HG03378 (cell line): ENCODE measurements around the gene SLC25A11.
A peak's percentile ranks its signal among the peaks of the same experiment; 100 is the strongest.

Experiments used
- ATAC-seq: cut with Tn5 transposase; IDR thresholded peaks from one replicate; pipeline ENCODE4 v1.9.1; 2021; ENCODE audit warnings: mild to moderate bottlenecking, moderate library complexity; ENCODE audit not compliant: unreplicated experiment

The SLC25A11 gene

DNA sequence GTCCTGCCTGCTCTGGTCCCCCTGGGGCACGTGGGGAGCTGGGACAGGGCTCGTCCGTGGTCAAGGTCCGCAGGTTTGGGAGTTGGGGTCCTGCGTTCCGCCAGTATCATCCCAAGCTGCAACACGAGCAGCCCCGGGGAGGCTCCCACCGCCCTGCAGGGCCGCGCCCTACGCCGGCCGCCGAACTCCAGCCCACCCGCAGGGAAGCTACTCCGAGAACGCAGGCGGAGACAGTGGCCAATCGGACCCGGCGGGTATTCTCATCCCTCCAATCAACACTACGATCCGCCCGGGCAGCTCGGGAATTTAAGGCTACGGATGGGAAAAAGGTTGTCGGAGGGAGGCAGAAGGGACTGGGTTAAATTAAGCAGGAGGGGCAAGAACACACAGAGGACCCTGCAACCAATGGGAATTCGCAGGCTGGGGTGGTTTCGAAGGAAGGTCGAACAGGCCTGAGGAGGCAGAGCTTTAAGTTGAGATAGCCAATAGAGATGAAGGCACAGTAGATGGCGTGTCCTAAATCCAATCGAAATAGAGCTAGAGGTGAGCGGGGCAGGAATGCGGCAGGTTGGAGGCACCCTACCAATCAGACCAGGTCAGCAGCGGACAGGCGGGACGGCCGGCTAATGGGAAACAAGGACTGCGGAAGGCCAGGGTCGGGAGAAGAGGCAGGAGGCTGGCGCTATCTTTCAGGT, 27.1 kb upstream of the SLC25A11 start:
- peak; percentile 78 for ATAC-seq

DNA sequence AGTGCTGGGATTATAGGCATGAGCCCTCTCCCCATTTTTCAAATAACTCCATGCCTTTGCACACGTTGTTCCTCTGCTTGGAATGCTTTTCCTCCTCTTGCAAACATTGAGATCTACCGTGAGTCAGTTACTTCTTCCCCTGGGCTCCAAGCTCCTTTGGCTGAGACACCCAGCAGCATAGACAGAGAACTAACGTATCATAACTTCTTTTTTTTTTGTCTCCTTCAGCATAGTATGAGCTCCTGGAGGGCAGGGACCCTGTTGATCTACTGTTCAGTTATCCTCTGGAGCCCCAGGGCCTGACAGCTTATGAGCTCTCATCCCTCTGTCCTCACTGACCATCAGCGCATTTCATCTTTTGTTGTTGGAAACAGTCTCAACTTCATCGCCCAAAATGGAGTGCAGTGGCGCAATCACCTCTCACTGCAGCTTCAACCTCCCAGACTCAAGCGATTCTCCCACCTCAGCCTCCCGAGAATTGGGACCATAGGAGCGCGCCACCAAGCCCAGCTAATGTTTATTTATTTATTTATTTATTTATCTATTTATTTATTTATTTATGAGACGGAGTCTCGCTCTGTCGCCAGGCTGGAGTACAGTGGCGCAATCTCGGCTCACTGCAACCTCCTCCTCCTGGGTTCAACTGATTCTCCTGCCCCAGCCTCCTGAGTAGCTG, 25.6 kb upstream of the SLC25A11 start:
- ATAC-seq, result no peak

GRCh38 chr17:4960279-4960922, 20.6 kb upstream of the SLC25A11 start:
- no peak for ATAC-seq

DNA sequence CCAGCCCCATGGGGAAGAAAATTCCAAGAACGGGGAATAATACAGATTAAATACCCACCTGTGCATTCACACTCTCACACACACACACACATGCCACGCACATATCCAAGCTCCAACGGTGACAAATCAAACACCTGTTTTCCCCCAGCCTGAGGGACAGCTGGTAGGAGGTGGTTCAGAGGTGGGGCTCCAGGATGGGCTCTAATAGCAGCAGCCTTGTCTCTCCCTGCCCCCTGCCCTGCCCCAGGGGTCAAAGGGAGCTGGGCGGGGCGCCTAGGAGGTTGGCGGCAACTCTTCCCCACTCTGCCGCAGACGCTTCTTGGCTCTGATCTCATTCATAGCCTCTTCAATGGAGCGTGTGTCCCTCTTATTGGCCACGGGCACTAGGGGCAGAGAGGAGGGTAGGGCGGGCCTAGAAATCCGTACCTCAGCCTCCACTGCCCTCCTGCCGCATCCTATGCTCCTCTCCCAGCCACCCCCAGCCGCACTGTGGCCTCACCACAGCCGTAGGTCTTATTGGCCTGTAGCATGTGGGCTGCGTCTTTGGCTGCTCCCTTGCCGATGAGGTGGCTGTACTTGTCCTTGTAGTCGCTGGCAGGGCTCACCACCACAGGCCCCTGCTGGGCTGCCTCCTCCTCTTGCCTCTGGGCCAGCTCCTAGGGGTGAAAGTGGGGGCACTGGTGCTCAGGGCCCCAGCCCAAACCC, 19.6 kb upstream of the SLC25A11 start:
- no peak for ATAC-seq

GRCh38 chr17:4958102-4958501, 18.3 kb upstream of the SLC25A11 start:
- ATAC-seq, result no peak

DNA sequence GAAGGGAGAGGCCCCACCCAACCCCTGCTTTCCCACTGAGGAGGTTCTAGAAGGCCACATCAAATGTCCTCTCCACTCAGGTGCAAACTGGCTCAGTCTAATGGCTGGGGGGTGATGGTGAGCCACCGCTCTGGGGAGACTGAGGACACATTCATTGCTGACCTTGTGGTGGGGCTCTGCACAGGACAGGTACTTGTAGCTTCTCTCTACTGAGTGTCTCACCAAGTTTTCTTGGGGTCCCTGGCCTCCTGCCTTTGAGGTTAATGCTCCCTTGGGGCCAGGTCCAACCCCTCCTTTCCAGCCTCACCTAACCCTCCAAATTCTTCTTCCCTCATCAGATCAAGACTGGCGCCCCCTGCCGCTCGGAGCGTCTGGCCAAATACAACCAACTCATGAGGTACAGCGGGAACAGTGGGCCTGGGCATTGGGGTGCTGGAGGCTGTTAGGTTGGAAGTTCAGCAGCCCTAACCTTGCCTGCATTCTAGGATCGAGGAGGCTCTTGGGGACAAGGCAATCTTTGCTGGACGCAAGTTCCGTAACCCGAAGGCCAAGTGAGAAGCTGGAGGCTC, 16.7 kb upstream of the SLC25A11 start:
- no peak for ATAC-seq

DNA sequence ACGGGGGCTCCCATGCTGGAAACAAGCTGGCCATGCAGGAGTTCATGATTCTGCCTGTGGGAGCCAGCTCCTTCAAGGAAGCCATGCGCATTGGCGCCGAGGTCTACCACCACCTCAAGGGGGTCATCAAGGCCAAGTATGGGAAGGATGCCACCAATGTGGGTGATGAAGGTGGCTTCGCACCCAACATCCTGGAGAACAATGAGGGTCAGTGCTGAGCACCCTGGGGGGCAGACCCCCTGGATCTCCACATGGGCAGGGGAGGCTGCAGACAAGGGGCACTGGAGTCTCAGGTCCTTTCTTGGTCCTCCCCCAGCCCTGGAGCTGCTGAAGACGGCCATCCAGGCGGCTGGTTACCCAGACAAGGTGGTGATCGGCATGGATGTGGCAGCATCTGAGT, 15.2 kb upstream of the SLC25A11 start:
- ATAC-seq, result no peak

DNA sequence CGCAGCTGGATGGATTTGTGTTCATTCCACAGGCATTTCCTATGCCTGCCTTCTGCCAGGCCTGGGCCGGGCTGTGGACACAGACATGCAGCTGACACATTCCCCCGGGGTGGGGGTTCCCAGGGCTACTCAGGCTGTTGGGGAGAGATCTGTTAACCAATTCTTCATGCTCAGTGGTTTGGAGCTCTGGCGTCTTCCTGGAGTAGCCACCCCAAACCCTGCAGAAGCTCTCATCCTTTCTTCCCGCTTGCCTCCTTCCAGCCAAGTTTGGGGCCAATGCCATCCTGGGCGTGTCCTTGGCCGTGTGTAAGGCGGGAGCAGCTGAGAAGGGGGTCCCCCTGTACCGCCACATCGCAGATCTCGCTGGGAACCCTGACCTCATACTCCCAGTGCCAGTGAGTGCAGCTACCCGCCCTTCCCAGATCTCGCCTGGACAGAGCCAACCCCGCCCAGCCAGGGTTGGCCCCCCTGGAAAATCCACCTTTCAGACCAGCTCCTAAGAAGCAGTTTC, 13.7 kb upstream of the SLC25A11 start:
- no peak for ATAC-seq

- no peak for ATAC-seq
Measured at GRCh38 chr17:4951486-4951885, 11.6 kb upstream of the SLC25A11 start.

GRCh38 chr17:4950746-4951204, 10.9 kb upstream of the SLC25A11 start, which contains the start of gene ENO3:
Gene ENO3 (plus strand): TSS chr17:4951119. CDS start chr17:4951830, 711 bp downstream.
- no peak for ATAC-seq

DNA sequence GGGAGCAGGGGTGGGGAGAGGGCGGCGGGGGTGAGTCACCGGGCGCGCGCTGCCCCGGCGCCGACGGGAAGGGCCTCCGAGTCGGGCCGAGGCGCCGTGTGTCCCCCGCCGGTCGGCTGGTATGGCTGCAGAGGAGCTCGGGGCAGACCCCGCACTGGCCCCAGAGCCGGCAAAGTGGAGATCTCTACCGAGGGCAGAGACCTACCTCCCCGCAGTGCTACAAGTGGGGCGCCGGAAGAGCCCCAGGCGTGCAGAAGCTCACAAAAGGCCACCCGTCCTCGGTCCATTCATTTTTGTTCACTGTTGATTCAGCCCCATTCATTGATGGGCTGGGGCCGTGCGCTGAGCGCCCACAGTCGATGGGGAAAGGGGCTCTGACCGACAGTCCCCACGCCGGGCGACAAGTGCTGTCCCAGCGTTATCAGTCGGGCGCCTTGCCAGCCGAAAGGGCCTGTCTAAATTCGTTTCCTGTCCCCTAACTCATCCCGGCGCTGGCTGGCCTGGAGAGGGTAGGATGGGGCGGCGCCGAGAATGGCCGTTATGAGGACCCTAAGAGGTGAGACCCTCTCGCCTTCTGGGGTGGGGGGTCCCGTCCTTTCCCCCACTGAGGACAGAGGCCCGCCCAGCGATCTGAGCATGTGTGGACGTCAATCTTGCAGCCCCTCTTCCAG, 10.4 kb upstream of the SLC25A11 start:
- ATAC-seq, result no peak

DNA sequence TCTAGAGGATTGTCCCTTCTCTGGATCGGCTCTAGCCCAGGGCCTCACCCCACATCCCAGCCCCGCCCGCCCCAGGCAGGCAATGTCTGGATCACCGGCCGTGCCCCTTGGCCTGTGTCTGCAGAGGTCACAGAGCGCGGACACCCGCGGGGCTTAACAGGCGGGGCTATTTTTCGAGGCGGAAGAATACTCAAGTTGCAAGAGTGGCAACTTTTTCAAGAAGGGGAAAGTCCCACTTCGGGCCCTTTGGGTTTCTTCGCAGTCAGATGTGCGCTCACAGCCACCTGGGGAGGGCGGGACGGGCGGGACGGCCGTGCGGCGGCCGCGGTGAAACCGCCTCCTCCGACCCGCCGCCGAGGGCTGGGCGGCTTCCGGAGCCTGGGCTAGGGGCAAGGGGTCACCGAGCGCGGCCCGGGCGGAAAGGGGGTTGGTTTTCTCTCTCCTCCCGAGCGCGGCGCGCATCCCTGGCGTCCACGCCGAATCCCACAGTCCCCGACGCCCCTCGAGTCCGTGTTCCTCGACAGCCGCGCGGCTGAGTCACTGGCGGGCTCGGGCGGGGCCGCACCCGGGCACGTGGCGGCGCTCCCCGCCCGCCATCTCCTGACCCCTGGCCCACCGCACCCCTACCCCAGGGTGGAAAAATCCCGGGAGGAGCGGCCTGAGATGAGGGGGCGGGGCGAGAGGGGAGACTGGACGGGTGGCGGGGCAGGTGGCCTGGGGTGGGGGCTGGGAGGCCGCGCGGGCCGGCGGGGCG, 9.7 kb upstream of the SLC25A11 start:
- peak; percentile 37 for ATAC-seq

- ATAC-seq, result peak; percentile 17
Measured at GRCh38 chr17:4948931-4949320, 9.1 kb upstream of the SLC25A11 start.

DNA sequence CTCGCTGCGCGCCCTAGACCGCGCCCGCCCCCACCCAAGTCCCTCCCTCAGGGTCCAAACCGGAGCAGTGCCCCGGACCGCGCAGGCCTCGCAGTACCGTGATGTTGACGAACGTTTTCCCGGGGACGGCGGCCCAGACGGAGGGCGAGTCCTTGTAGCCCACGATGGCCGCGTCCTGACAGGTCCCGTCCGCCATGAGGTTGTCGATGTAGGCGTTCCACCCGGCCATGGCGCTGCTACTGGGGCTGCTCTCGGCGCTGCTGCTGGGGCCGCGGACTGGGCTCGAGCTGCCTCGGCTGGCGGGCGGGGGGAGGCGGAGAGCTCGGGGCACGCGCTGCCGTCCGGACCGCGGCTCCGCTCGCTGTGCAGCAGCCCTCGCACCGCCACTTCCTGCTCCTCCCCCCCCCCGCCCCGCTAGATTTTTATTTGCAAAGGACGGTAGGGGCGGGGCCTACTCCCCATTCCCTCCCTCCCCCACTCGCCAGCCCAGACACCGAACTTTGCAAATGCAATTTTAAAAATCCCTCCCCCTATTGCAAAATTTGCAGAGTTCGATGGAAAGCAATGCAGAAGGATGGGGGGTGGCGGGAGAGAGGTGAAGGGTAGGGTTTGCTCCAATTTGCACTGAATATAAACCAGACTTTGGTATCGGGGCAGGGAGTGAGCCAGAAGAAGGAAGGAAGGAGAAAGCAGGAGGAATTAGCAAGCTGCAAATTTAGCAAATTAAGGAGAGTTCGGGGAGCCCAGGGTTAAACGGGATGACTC, 8.5 kb upstream of the SLC25A11 start, which contains the start of gene PFN1:
Gene PFN1, minus strand, starts transcription at position 365 of the 765 bp plus-strand sequence. Its CDS starts 136 bp downstream, at position 229.
- peak; percentile 1 for ATAC-seq

- no peak for ATAC-seq
Measured at GRCh38 chr17:4947411-4948165, 7.7 kb upstream of the SLC25A11 start.

GRCh38 chr17:4947010-4947410, 7.2 kb upstream of the SLC25A11 start:
- ATAC-seq, result no peak

GRCh38 chr17:4946312-4946976, 6.6 kb upstream of the SLC25A11 start:
- ATAC-seq, result no peak
